Measurements from ENCODE around the gene ZNF549.
A peak's percentile ranks its signal among the peaks of the same experiment; 100 is the strongest.
"Not testable (repeated sequence)": the region's sequence is repeated elsewhere in the genome, so short reads cannot be mapped to it uniquely, and the experiment has no call there.

The ZNF549 gene

DNA sequence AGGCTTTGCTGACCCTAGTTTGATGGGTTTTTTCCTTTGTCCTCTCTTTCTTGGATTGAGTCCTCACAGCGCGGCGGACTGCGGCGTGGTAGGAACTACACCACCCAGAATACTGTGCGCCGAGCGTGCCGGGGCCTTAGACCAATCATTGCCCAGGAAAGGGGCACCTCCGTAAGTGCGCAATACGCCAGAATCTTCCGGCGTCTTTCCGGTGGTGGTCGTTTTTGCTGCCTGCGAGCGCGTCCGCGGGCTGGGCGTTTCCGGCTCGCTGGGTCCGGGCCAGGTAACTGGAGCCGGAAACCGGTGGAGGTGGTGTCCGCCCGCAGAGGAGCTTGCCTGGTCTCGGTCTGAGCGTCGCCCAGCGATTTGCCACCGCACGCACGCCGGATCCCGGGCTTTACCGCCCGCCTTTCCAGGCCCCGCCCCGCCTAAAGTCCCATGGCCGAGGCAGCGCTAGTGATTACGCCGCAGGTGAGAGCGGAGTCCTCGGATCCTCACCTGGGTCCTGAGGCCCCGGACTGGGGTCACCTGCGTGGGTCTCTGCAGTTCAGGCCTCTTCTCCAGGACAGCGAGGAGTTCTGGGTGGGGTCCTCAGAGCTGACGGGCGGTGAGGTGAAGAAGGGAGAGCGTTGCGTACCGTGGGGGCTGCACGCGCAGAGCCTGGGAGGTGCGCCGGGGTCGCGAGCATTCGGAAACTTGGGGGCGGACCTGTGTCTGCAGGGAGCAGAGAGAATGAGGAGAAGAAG, at the start of gene ZNF549:
ZNF549 (plus strand) TSS at position 221 of the 746 bp plus-strand sequence; CDS start at position 439, 218 bp downstream.
- Histone ChIP-seq H3F3A (ENCODE audit: control insufficient read depth, insufficient read depth) (no peaks in the 10 kb centered on the region), H3K4me2 (ENCODE audit: low read length) (peak within 1 kb of the TSS; percentile 68), H3K9me3 (ENCODE audit: control insufficient read depth, insufficient read depth, low read length) (peaks cover 31% of the 10 kb centered on the region), H3K27me3 (ENCODE audit: control insufficient read depth, low read length) (no peaks in the 10 kb centered on the region), H3K79me2 (ENCODE audit: control insufficient read depth, low read length) (no peaks in the 10 kb centered on the region), H3K27ac (ENCODE audit: low read depth, low read length) (no peak within 1 kb of the TSS), H4K20me1 (ENCODE audit: control insufficient read depth, insufficient read depth, low read depth, low read length) (no peaks in the 10 kb centered on the region), H3K4me3 (ENCODE audit: low read length) (peak within 1 kb of the TSS; percentile 73), H3K4me1 (ENCODE audit: control insufficient read depth, low read length) (peaks cover 8% of the 10 kb centered on the region), H3K9me2 (replicated peaks; ENCODE audit: control insufficient read depth, low read length) (no peaks in the 10 kb centered on the region), H3K36me3 (ENCODE audit: control insufficient read depth, low read length) (no peaks in the 10 kb centered on the region)
- TF ChIP-seq CTCF (IDR thresholded peaks at IDR 0.05; ENCODE audit: low read depth, low read length, poor library complexity, severe bottlenecking) (no peak), EZH2phosphoT487 (IDR thresholded peaks at IDR 0.05; ENCODE audit: borderline replicate concordance, low read length) (no peak)

DNA sequence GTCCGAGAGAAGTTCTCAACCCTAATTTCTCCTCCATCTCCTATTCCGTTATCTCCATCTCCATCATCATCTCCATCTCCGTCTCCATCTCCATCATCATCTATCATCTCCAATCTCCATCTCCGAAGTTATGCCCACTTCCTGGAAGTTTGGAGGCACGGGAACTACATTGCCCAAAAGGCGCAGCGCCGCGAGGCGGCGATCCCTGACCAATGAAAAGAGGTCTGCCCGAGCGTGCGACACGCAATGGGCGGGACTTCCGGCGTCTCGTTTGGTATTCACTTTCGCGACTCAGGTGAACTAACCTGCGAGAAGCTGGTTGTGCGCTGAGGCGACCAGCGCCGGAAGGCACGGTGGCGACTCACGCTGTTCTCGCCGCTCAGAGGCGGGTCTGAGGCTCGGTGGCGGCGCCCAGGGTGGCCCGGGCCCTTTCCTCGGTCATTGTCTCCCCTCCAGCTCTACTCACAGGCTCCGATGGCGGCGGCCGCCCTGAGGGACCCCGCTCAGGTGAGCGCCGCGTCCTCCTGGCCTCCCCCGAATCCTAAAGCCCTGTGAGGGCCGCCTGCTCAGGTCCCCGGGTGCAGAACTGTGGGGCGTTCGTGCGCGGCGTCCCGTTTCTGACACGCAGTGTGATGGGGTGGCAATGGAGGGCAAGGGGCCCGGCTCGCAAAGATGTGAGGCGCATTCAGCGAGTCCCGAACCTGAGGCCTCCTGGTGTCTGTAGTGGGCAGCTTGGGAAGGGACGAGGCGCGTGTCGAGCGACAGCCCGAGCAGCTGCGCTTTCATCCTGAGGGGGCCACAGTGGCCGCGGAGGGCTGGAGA, 39.5 kb upstream of the ZNF549 start, which contains the start of gene ZNF419:
ZNF419 (plus strand) TSS at position 274 of the 822 bp plus-strand sequence; CDS start at position 475, 201 bp downstream.
- not testable (repeated sequence) for H3K27ac ChIP-seq (ENCODE audit: low read depth, low read length); H3F3A ChIP-seq (ENCODE audit: control insufficient read depth, insufficient read depth); H4K20me1 ChIP-seq (ENCODE audit: control insufficient read depth, insufficient read depth, low read depth, low read length); H3K36me3 ChIP-seq (ENCODE audit: control insufficient read depth, low read length); H3K4me1 ChIP-seq (ENCODE audit: control insufficient read depth, low read length); H3K9me2 ChIP-seq (replicated peaks; ENCODE audit: control insufficient read depth, low read length); H3K27me3 ChIP-seq (ENCODE audit: control insufficient read depth, low read length); H3K79me2 ChIP-seq (ENCODE audit: control insufficient read depth, low read length)
- Histone ChIP-seq H3K4me2 (ENCODE audit: low read length) (peak within 1 kb of the TSS; percentile 64), H3K9me3 (ENCODE audit: control insufficient read depth, insufficient read depth, low read length) (peaks cover 43% of the 10 kb centered on the region), H3K4me3 (ENCODE audit: low read length) (peak within 1 kb of the TSS; percentile 73)

DNA sequence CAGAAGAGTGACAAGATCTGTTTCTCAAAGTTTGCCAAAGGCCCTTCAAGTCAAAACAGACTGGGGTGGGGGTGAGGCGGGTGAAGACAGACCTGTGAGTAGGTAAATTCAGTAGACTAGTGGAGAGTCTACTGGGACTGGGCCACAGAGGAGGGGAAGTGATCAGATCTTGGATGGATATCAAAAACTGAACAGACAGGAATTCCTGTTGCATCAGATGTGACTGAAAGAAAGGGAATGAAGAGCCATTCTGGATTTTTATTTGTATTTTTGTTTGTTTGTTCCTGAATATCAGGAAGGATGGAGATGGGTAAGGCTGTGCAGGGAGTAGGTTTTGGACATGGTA, 38.9 kb upstream of the ZNF549 start:
- not testable (repeated sequence) for H4K20me1 ChIP-seq (ENCODE audit: control insufficient read depth, insufficient read depth, low read depth, low read length); H3F3A ChIP-seq (ENCODE audit: control insufficient read depth, insufficient read depth); H3K4me3 ChIP-seq (ENCODE audit: low read length); H3K79me2 ChIP-seq (ENCODE audit: control insufficient read depth, low read length); H3K36me3 ChIP-seq (ENCODE audit: control insufficient read depth, low read length); H3K9me2 ChIP-seq (replicated peaks; ENCODE audit: control insufficient read depth, low read length); H3K4me1 ChIP-seq (ENCODE audit: control insufficient read depth, low read length); H3K27me3 ChIP-seq (ENCODE audit: control insufficient read depth, low read length); H3K27ac ChIP-seq (ENCODE audit: low read depth, low read length)
- peak overlapping the region; percentile 30; the same call in 1 of the 2 replicates for H3K4me2 ChIP-seq (ENCODE audit: low read length)
- H3K9me3 ChIP-seq (ENCODE audit: control insufficient read depth, insufficient read depth, low read length) = peaks cover 43% of the 10 kb centered on the region

DNA sequence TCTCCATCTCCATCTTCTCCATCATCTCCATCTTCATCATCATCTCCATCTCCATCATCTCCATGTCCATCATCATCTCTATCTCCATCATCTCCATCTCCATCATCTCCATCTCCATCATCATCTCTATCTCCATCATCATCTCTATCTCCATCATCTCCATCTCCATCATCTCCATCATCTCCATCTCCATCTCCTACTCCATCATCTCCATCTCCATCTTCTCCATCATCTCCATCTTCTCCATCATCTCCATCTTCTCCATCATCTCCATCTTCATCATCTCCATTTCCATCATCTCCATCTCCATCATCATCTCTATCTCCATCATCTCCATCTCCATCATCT, 27.9 kb upstream of the ZNF549 start:
- H3K27ac ChIP-seq (ENCODE audit: low read depth, low read length); H3K27me3 ChIP-seq (ENCODE audit: control insufficient read depth, low read length); H4K20me1 ChIP-seq (ENCODE audit: control insufficient read depth, insufficient read depth, low read depth, low read length); H3K9me2 ChIP-seq (replicated peaks; ENCODE audit: control insufficient read depth, low read length); H3K36me3 ChIP-seq (ENCODE audit: control insufficient read depth, low read length); H3K79me2 ChIP-seq (ENCODE audit: control insufficient read depth, low read length); H3K4me1 ChIP-seq (ENCODE audit: control insufficient read depth, low read length); H3F3A ChIP-seq (ENCODE audit: control insufficient read depth, insufficient read depth): not testable (repeated sequence)
- peak overlapping the region; percentile 69 for H3K4me2 ChIP-seq (ENCODE audit: low read length)
- H3K9me3 ChIP-seq (ENCODE audit: control insufficient read depth, insufficient read depth, low read length) = peaks cover 36% of the 10 kb centered on the region
- peak overlapping the region; percentile 78 for H3K4me3 ChIP-seq (ENCODE audit: low read length)

DNA sequence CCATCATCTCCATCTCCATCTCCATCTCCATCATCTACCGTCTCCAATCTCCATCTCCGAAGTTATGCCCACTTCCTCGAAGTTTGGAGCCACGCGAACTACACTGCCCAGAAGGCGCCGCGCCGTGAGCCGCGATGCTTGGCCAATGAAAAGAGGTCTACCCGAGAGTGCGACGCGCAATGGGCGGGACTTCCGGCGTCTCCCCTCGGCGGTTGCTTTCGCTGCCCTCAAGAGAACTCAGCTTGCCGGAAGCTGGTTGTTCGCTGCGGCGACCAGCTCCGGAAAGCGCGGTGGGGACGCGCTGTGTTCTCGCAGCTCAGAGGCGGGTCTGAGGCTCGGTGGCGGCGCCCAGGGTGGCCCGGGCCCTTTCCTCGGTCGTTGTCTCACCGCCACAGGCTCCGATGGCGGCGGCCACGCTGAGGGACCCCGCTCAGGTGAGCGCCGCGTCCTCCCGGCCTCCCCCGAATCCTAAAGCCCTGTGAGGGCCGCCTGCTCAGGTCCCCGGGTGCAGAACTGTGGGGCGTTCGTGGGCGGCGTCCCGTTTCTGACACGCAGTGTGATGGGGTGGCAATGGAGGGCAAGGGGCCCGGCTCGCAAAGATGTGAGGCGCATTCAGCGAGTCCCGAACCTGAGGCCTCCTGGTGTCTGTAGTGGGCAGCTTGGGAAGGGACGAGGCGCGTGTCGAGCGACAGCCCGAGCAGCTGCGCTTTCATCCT, 27.3 kb upstream of the ZNF549 start, which contains the start of gene ZNF773:
ZNF773 (plus strand) TSS at position 259 of the 716 bp plus-strand sequence; CDS start at position 402, 143 bp downstream.
- H3K9me2 ChIP-seq (replicated peaks; ENCODE audit: control insufficient read depth, low read length); H3K27ac ChIP-seq (ENCODE audit: low read depth, low read length); H3F3A ChIP-seq (ENCODE audit: control insufficient read depth, insufficient read depth); H3K4me1 ChIP-seq (ENCODE audit: control insufficient read depth, low read length); H3K27me3 ChIP-seq (ENCODE audit: control insufficient read depth, low read length); H3K36me3 ChIP-seq (ENCODE audit: control insufficient read depth, low read length); H3K79me2 ChIP-seq (ENCODE audit: control insufficient read depth, low read length); H4K20me1 ChIP-seq (ENCODE audit: control insufficient read depth, insufficient read depth, low read depth, low read length): not testable (repeated sequence)
- Histone ChIP-seq H3K4me3 (ENCODE audit: low read length) (peak within 1 kb of the TSS; percentile 78), H3K9me3 (ENCODE audit: control insufficient read depth, insufficient read depth, low read length) (peaks cover 36% of the 10 kb centered on the region), H3K4me2 (ENCODE audit: low read length) (peak within 1 kb of the TSS; percentile 69)

DNA sequence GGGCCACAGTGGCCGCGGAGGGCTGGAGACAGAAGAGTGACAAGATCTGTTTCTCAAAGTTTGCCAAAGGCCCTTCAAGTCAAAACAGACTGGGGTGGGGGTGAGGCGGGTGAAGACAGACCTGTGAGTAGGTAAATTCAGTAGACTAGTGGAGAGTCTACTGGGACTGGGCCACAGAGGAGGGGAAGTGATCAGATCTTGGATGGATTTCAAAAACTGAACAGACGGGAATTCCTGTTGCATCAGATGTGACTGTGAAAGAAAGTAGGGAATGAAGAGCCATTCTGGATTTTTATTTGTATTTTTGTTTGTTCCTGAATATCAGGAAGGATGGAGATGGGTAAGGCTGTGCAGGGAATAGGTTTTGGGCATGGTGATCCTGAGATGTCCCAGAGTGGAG, 26.8 kb upstream of the ZNF549 start:
- H3K36me3 ChIP-seq (ENCODE audit: control insufficient read depth, low read length); H3K4me1 ChIP-seq (ENCODE audit: control insufficient read depth, low read length); H3K79me2 ChIP-seq (ENCODE audit: control insufficient read depth, low read length); H4K20me1 ChIP-seq (ENCODE audit: control insufficient read depth, insufficient read depth, low read depth, low read length); H3K27ac ChIP-seq (ENCODE audit: low read depth, low read length); H3K27me3 ChIP-seq (ENCODE audit: control insufficient read depth, low read length); H3K9me2 ChIP-seq (replicated peaks; ENCODE audit: control insufficient read depth, low read length); H3F3A ChIP-seq (ENCODE audit: control insufficient read depth, insufficient read depth): not testable (repeated sequence)
- H3K4me3 ChIP-seq (ENCODE audit: low read length) = peak overlapping the region; percentile 78
- peaks cover 36% of the 10 kb centered on the region for H3K9me3 ChIP-seq (ENCODE audit: control insufficient read depth, insufficient read depth, low read length)
- peak overlapping the region; percentile 48 for H3K4me2 ChIP-seq (ENCODE audit: low read length)

Measured in DOHH2 (cell line).